ENCODE measurements around the gene LANCL1. TPM values are rescaled to one million over a fixed set of nuclear protein-coding genes. Genes with fewer than 3 reads are reported as not detected.

LANCL1 gene
- total RNA-seq, 1 experiment from 2014 or later, result 49.9 TPM

GRCh38 chr2:210445732-210446131 is 30.8 kb downstream of the LANCL1 start:
- Histone ChIP-seq H2BK5ac (ENCODE audit: insufficient read length, low read length) (no peak overlapping the region), H2AK5ac (ENCODE audit: insufficient read length, low read length) (no peak overlapping the region), H3T11ph (ENCODE audit: low read length) (no peak overlapping the region), H3K27me3 (ENCODE audit: insufficient read depth, low read length) (no peaks in the 10 kb centered on the region), H3K18ac (ENCODE audit: insufficient read length, low read depth, low read length) (no peak overlapping the region), H3K14ac (ENCODE audit: insufficient read depth, low read length) (no peak overlapping the region), H3K79me2 (ENCODE audit: insufficient read depth, low read length) (no peaks in the 10 kb centered on the region), H3K4me1 (ENCODE audit: insufficient read depth, low read length) (no peaks in the 10 kb centered on the region), H4K20me1 (ENCODE audit: control insufficient read depth, insufficient read depth, insufficient read length) (no peaks in the 10 kb centered on the region), H3K79me1 (ENCODE audit: insufficient read depth, low read depth, low read length, poor library complexity, severe bottlenecking) (no peaks in the 10 kb centered on the region), H2BK15ac (ENCODE audit: low read depth, low read length) (no peak overlapping the region), H2BK12ac (ENCODE audit: insufficient read length, low read depth, low read length) (no peak overlapping the region), H4K8ac (replicated peaks; ENCODE audit: insufficient read length, low read depth, low read length) (no peak overlapping the region), H3K27ac (ENCODE audit: insufficient read length, low read depth, low read length) (no peak overlapping the region), H3K56ac (ENCODE audit: insufficient read length, low read depth, low read length) (no peak overlapping the region), H3K23ac (ENCODE audit: insufficient read length, low read depth, low read length) (no peak overlapping the region), H2AFZ (ENCODE audit: low read length) (no peak overlapping the region), H4K5ac (ENCODE audit: insufficient read length, low read depth, low read length) (no peak overlapping the region), H3K9ac (ENCODE audit: extremely low read depth, insufficient read length, low read length) (no peak overlapping the region), H3K23me2 (ENCODE audit: insufficient read length, low read depth, low read length, poor library complexity, severe bottlenecking) (no peaks in the 10 kb centered on the region), H3K9me3 (ENCODE audit: control insufficient read depth, low read depth, low read length) (no peaks in the 10 kb centered on the region), H3K4me2 (ENCODE audit: insufficient read depth, insufficient read length, low read length) (no peak overlapping the region), H2BK120ac (ENCODE audit: low read depth, low read length, poor library complexity, severe bottlenecking) (no peak overlapping the region), H3K4ac (ENCODE audit: low read depth, low read length) (no peak overlapping the region), H4K91ac (ENCODE audit: insufficient read length, low read depth, low read length) (no peak overlapping the region), H2BK20ac (ENCODE audit: low read depth, low read length, poor library complexity, severe bottlenecking) (no peak overlapping the region)
- Mint-ChIP-seq H3K36me3 (ENCODE audit: insufficient read depth in 1 of 3, low read depth in 3 of 3) (peaks cover 37 to 52% (median 41%) of the 10 kb centered on the region in 3 experiments), H3K27me3 (ENCODE audit: low read depth) (peaks cover 1% of the 10 kb centered on the region; the same call in 1 of the 2 replicates), H3K4me1 (peaks cover 27% of the 10 kb centered on the region in 2 experiments), H3K4me3 (no peak overlapping the region), H3K9me3 (peaks cover 18 to 20% of the 10 kb centered on the region in 2 experiments; a peak in 4 of 5 replicates), H3K27ac (no peak overlapping the region)
- TF ChIP-seq, protein P1, sequence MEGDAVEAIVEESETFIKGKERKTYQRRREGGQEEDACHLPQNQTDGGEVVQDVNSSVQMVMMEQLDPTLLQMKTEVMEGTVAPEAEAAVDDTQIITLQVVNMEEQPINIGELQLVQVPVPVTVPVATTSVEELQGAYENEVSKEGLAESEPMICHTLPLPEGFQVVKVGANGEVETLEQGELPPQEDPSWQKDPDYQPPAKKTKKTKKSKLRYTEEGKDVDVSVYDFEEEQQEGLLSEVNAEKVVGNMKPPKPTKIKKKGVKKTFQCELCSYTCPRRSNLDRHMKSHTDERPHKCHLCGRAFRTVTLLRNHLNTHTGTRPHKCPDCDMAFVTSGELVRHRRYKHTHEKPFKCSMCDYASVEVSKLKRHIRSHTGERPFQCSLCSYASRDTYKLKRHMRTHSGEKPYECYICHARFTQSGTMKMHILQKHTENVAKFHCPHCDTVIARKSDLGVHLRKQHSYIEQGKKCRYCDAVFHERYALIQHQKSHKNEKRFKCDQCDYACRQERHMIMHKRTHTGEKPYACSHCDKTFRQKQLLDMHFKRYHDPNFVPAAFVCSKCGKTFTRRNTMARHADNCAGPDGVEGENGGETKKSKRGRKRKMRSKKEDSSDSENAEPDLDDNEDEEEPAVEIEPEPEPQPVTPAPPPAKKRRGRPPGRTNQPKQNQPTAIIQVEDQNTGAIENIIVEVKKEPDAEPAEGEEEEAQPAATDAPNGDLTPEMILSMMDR (conservative IDR thresholded peaks at IDR 0.05), result no peak
- no CpG with 5 or more reads among the region's 3 CpGs for WGBS (ENCODE audit: extremely low coverage, insufficient read length, low lambda C conversion rate)
- DNase-seq, result no peak

All from H9 (cell line).